DMS 273 (cell line): ENCODE measurements around the gene CLN5.
"Not testable (repeated sequence)": the region's sequence is repeated elsewhere in the genome, so short reads cannot be mapped to it uniquely, and the experiment has no call there.

Experiments
- DNase-seq: peaks from one replicate; lab custom pipeline; 2025; ENCODE audit not compliant: unreplicated experiment; lab: John Stamatoyannopoulos, UW

Gene CLN5

DNA sequence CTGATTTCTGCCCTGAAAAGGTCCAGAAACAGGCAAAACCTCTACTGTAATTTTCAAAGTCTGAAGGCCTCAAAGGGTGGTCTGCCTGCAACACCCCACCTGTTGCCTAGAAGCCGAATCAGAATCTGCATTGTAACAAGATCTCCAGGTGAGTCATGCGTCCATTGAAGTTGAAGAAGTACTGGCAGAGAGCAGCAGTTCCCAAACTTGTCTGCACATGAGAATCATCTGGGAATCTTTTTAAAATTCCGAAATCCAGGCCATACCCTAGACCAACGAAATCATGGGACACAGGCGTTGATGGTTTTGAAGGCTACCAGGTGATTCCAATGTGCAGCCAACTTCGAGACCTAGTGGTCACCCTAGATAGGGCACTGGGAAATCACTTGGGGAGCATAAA is 16.0 kb upstream of the CLN5 start:
- DNase-seq = peak; percentile 23

GRCh38 chr13:76976490-76976889 is 15.4 kb upstream of the CLN5 start:
- DNase-seq = peak; percentile 92

DNA sequence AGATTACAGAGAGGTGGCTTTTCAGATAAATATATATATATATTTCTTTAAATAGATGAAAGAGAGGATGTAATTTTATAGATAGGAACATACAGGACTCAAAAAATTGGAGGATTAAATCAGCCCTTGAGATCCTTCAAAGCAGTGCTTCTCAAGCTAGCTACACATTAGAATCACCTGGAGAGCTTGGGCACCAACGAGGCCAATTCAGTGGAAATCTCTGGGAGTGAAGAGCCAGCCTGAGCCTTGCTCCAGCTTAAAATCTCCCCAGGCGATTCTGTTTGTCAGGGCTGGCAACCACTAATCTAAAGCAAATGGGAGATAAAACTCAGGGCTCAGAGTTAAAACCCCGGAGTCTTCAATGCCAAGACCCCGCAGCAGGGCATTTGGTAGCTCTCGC is 15.0 kb upstream of the CLN5 start:
- peak; percentile 20 for DNase-seq

DNA sequence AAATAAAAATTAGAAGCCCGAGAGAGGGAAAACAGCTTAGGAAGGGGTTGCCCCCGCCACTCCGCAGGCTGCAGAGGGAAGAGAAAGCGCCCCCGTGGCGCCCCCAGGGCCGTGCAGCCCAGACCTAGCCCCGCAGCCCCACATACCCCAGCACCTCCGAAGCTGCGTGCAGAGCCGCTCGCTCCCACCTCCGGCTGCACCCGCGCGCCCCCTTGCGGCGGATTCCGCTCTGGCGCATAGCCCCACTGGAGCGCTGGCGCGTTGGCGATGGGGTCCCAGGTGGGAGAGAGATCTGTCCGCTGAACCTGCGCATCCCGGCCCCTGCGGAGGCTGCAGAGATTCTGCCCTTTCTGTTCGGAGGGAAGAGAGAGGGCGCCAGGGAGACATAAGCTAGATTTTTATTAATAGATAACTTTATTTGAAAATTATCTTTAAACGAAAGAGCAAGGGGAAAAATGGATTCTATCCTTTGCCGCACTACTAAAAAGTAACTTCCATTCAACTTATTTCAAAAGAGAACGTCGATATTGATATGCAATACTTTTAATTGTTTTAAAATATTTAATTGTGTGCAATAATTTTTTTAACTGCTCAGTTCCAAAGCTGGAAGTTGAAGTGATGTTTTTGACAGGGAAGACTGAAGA is 11.7 kb upstream of the CLN5 start:
- DNase-seq = peak; percentile 89

GRCh38 chr13:76982061-76982460 is 9.8 kb upstream of the CLN5 start:
- DNase-seq = no peak

DNA sequence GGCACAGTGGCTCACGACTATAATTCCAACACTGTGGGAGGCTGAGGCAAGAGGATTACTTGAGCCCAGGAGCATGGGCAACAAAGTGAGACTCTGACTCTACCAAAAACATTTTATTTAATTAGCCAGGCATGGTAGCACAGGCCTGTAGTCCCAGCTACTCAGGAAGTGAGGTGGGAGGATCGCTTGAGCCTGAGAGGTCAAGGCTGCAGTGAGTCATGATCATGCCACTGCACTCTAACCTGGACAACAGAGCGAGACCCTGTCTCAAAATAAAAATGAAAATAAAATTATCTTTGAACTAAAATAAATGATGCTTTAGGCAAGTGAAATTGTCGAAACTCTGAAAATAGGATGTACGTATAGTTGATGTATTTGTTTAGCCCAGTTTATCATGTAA is 8.2 kb upstream of the CLN5 start:
- DNase-seq = no peak

DNA sequence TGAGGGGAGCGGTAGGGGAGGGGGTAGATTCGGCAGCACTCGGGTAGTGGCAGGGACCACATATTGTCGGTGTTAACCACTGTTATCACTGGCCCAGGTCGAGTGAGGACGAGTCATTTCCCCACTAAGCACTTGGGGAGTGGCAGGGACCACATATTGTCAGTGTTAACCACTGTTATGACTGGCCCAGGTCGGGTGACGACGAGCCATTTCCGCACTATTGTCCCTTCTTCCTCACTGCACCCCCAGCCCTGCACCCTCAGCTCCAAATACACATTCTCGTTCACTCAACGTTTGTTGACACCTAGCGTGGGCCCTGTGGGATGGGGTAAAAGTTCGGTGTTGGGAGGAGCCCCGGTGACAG is 467 bp upstream of the CLN5 start:
- DNase-seq = no peak

GRCh38 chr13:76992548-76993001 is 694 bp downstream of the CLN5 start:
- DNase-seq = peak; percentile 35

DNA sequence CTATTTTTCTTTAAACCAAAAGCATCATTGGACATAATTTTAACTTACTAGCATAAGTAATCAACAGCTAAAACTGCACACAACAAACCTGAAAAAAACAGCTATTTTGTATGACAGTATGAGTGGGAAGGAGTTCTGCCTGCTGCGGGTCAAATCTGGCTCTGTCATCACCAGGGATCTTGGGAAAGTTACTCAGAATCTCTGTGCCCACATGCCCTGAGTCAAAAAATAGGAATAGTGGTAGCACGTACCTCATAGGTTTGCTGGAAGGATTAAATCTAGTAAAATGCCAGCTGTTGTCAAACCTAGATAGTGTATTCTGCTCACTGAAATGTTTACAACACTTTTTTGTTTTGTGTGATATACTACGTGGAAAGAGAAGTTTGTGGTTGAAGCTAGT is 1.1 kb downstream of the CLN5 start:
- DNase-seq = peak; percentile 20

GRCh38 chr13:76993473-76993872 is 1.6 kb downstream of the CLN5 start:
- no peak for DNase-seq

- DNase-seq = no peak
Measured at GRCh38 chr13:76994281-76994680, 2.4 kb downstream of the CLN5 start.

GRCh38 chr13:77000475-77000874 is 8.6 kb downstream of the CLN5 start:
- no peak for DNase-seq

- no peak for DNase-seq
Measured at GRCh38 chr13:77001540-77001939, 9.7 kb downstream of the CLN5 start.

DNA sequence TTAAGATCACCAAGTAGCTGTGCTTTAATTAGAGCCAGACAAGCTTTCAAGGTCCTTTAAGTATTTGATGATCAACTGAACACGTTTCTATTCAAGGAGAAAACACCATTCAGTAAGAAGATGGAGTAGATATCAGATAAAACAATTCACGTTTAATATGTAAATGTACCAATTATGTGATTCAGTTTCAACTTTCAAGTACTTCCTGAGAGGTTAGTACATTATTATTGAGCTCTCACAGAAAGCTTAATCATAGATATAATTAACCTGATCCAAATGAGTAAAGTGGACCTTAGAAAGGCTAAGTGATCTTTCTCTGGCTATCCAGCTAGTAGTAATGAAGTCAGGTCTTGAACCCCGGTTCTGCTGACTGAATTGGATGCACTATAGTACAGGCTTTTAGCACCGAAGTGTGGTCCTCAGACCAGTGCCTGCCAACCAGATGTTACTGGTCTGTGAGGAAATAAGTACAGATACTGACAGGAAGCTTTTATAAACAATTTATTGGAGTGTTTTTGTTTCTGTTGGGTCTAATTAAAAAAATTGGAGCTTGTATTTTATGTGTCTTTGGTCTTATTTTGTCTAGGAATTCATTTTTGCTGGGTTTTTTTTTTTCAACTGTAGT is 10.2 kb downstream of the CLN5 start:
- no peak for DNase-seq

GRCh38 chr13:77002590-77003190 is 10.8 kb downstream of the CLN5 start:
- DNase-seq = peak; percentile 52

- DNase-seq = not testable (repeated sequence)
Measured at GRCh38 chr13:77008337-77008736, 16.5 kb downstream of the CLN5 start.

GRCh38 chr13:77009011-77009410 is 17.1 kb downstream of the CLN5 start:
- DNase-seq = no peak

GRCh38 chr13:77009719-77010118 is 17.8 kb downstream of the CLN5 start:
- DNase-seq = not testable (repeated sequence)

DNA sequence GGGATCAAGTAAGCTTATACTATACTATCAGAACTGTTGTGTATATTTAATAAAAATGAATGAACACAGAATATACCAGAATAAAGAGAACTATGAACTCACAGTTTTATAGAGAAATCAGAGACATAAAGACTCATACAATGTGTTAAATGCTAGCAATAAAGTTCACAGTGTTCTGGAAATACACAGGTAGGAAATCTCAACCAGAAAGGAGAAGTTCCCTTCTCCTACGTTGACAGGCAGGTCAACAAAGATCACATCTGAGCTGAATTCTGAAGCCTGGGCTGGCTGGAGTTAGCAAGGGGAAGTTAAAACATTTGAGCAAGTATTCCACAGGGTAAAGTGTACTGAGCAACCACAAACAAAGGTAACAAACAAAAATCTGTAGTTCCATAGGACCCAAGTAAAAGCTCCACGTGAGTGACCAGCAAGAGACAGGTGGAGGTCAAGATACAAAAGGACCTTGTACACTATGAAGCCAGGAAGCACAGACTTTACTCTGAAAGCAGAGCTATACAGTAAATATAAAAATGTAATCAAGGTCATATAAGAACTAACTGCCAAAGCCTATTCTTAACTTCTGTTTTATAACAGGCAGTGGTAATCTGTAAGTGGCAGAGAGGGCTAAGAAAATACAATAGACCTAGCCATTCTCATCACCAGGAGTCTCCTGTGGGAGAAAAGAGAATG is 22.1 kb downstream of the CLN5 start:
- DNase-seq = no peak

- DNase-seq = no peak
Measured at GRCh38 chr13:77014906-77015685, 23.2 kb downstream of the CLN5 start.

DNA sequence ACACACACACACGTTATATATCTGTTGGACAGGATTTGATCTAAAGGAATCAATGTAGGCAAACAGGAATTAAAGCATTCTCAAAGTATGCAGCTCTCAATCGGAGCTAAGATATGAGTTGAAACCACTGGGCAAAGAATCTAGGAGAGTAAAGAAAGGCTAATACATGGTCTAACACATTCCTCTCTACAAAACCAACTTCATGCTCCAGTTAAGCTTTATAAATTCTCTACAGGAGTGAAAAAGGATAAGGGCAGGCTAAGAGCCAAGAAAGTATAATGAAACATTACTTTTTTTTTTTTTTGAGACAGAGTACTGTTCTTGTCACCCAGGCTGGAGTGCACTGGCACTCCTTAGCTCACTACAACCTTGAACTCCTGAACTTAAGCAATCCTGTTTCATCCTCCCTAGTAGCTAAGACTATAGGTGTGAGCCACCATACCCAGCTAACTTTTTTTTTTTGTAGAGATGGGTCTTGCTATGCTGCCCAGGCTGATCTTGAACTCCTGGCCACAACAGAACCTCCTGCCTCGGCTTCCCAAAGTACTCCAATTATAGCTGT is 24.5 kb downstream of the CLN5 start:
- DNase-seq = no peak
